ENCODE measurements around the gene SKA2. TPM values are rescaled to one million over a fixed set of nuclear protein-coding genes. Genes with fewer than 3 reads are reported as not detected.

Gene SKA2
- total and polyA plus RNA-seq, 9 of the 15 experiments (the other 6 are each of a cell fraction or from before 2014, with no cell fraction given): 58.1 to 183 (median 133) TPM

DNA sequence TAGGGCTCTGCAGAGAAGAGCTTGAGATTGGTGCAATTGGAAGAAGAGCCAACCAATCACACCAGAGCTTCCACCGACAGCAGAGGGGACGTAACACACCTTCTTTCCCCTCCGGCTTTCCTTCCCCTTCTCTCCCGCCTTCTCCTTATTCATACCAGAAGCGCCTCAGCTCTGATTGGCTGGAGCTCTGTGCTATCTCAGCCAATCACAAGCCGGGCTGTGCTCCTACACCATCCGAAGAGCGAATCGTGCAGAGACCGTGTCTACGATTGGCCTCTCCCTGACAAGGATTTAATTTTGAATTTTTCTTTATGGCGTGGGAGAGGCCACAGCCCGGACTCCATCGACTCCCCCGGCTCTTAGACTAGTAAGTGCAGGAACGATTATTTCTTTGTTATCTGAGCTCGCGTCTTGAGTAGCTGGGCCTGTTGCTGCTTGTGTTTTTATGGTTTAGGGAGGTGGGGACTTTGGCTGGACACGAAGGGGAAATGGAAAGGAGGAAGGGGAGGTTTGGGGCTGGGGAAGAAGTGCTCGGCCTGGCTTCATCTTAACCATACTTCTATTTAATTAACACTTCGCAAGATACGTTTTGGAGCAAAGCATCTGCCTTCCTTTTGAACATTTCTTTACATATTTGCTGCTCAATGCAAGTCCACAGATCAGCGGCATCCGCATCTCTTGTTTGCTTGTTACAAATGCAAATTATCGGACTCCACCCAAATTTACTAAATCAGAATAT, 622 bp upstream of the SKA2 start, which contains the start of gene PRR11 (continued):
- no peak for TF ChIP-seq OTX1 (CRISPR knock-in tag; IDR thresholded peaks at IDR 0.05)
- TF ChIP-seq CBX8 (IDR thresholded peaks at IDR 0.05; ENCODE audit: borderline replicate concordance, extremely low read depth, low read depth, low read length, poor library complexity, severe bottlenecking): no peak
- no peak for TF ChIP-seq ZNF274 (IDR thresholded peaks at IDR 0.05; ENCODE audit: borderline replicate concordance, low read depth, low read length)
- peak; percentile 58 for TF ChIP-seq TAF9B (IDR thresholded peaks at IDR 0.05; ENCODE audit: partially characterized antibody)
- TF ChIP-seq, protein P1, sequence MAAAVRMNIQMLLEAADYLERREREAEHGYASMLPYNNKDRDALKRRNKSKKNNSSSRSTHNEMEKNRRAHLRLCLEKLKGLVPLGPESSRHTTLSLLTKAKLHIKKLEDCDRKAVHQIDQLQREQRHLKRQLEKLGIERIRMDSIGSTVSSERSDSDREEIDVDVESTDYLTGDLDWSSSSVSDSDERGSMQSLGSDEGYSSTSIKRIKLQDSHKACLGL (CRISPR knock-in tag; IDR thresholded peaks at IDR 0.05; ENCODE audit: borderline replicate concordance, poor library complexity, severe bottlenecking): no peak
- no peak for TF ChIP-seq PCBP2 (IDR thresholded peaks at IDR 0.05; ENCODE audit: low read depth, low read length, poor library complexity, severe bottlenecking)
- no peak for TF ChIP-seq ZNF239 (CRISPR knock-in tag; IDR thresholded peaks at IDR 0.05)
- TF ChIP-seq BHLHE40 (IDR thresholded peaks at IDR 0.05; ENCODE audit: low read length): peak; percentile 40; the same call in 1 of the 2 replicates
- no peak for TF ChIP-seq PTRF (tag; IDR thresholded peaks at IDR 0.05)
- TF ChIP-seq ZFP30 (CRISPR knock-in tag; IDR thresholded peaks at IDR 0.05; ENCODE audit: borderline replicate concordance): no peak
- TF ChIP-seq RBM17 (IDR thresholded peaks at IDR 0.05; ENCODE audit: borderline replicate concordance, low read depth, low read length): no peak
- TF ChIP-seq TARDBP (IDR thresholded peaks at IDR 0.05): no peak
- no peak for TF ChIP-seq GTF2B (IDR thresholded peaks at IDR 0.05; ENCODE audit: extremely low read depth, insufficient read length)
- TF ChIP-seq CHD7 (IDR thresholded peaks at IDR 0.05; ENCODE audit: low read depth, low read length): no peak
- TF ChIP-seq EHMT2 (IDR thresholded peaks at IDR 0.05): no peak

Measured in K562 (cell line).